BLaER1 treated with 17β-estradiol and CSF1 and Interleukin-3, amounts not matched to agents 10 nM and 100 nM (cell line): ENCODE results near the gene CHIA.

Experiments
- H3K27ac ChIP-seq, 11 experiments: shearing (Covaris generic); formaldehyde crosslinking; 2 replicates each; pipeline ENCODE4 v1.8.1; 2022
- H3K27me3 ChIP-seq, 11 experiments: shearing (Covaris generic); formaldehyde crosslinking; 2 replicates each; pipeline ENCODE4 v1.8.1; 2022
- H3K36me3 ChIP-seq, 11 experiments: shearing (Covaris generic); formaldehyde crosslinking; 2 replicates each; pipeline ENCODE4 v1.8.1; 2022
- H3K4me1 ChIP-seq, 10 experiments: shearing (Covaris generic); formaldehyde crosslinking; 2 replicates each; pipeline ENCODE4 v1.8.1; 2022
- H3K4me2 ChIP-seq, 11 experiments: shearing (Covaris generic); formaldehyde crosslinking; 2 replicates each; pipeline ENCODE4 v1.8.1; 2022
- H3K4me3 ChIP-seq, 10 experiments: shearing (Covaris generic); formaldehyde crosslinking; 2 replicates each; pipeline ENCODE4 v1.8.1; 2022
- H3K9ac ChIP-seq, 11 experiments: shearing (Covaris generic); formaldehyde crosslinking; 2 replicates each; pipeline ENCODE4 v1.8.1; 2022
- H3K9me3 ChIP-seq, 11 experiments: shearing (Covaris generic); formaldehyde crosslinking; replicated peaks in 1 of 11; 2 replicates each; pipeline ENCODE4 v1.8.1; 2022
- H4K20me1 ChIP-seq, 11 experiments: shearing (Covaris generic); formaldehyde crosslinking; 2 replicates each; pipeline ENCODE4 v1.8.1; 2022
- Cebpa-rat ChIP-seq, 11 experiments: shearing (Covaris generic); IDR thresholded peaks; 2 replicates each; pipeline ENCODE4 v1.8.1; 2022

CHIA gene

DNA sequence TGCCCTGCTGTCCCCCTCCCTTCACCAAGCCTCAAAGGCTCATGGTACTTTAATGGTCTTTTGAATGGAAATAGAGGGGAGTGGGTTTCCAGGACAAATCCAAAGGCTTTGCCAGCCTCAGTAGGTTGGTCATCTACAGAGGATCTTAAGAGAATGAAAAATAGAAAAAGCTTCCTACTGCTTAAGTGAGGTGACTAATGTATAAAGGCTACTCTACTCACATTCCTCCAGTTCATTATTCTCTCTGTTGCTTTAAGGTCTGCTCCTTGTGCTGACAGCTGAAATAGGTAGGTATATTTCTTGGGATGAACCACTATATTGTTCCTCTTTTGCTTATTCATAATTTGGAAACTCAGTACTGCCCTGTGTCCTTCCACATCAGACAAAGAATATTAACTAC is 10.4 kb upstream of the CHIA start:
- no peaks in the 10 kb centered on the region for H4K20me1 ChIP-seq
- TF ChIP-seq Cebpa-rat (IDR thresholded peaks at IDR 0.05) = no peak

DNA sequence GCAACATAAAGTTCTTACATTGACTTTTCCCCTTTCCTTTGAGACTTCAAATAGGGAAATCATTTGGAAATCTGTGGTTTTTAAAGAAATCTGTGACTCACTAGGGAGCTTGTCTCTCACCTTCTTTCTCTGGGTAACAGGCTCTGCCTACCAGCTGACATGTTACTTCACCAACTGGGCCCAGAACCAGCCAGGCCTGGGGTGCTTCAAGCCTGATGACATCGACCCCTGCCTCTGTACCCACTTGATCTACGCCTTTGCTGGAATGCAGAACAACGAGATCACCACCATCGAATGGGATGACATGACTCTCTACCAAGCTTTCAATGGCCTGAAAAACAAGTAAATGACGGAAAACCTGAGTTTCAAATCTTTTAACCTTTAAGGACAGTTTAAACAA is 9.2 kb upstream of the CHIA start:
- H3K27me3 ChIP-seq = no peaks in the 10 kb centered on the region
- no peaks in the 10 kb centered on the region for H4K20me1 ChIP-seq
- no peaks in the 10 kb centered on the region for H3K4me1 ChIP-seq
- no peaks in the 10 kb centered on the region for H3K36me3 ChIP-seq
- H3K9ac ChIP-seq = no peak overlapping the region
- H3K27ac ChIP-seq = no peak overlapping the region
- TF ChIP-seq Cebpa-rat (IDR thresholded peaks at IDR 0.05) = no peak
- H3K4me3 ChIP-seq = no peak overlapping the region
- peaks cover 6 to 14% (median 11%) of the 10 kb centered on the region in 11 experiments; a peak in 18 of 22 replicates for H3K9me3 ChIP-seq
- no peak overlapping the region for H3K4me2 ChIP-seq

More for the DNA sequence above, 10.4 kb upstream of the CHIA start:
- no peak overlapping the region for H3K4me2 ChIP-seq
- no peaks in the 10 kb centered on the region for H3K27me3 ChIP-seq
- no peak overlapping the region for H3K27ac ChIP-seq
- no peak overlapping the region for H3K4me3 ChIP-seq
- no peak overlapping the region for H3K9ac ChIP-seq
- no peaks in the 10 kb centered on the region for H3K36me3 ChIP-seq
- no peaks in the 10 kb centered on the region for H3K4me1 ChIP-seq
- H3K9me3 ChIP-seq = peaks cover 6 to 18% (median 14%) of the 10 kb centered on the region in 11 experiments; a peak in 18 of 22 replicates

DNA sequence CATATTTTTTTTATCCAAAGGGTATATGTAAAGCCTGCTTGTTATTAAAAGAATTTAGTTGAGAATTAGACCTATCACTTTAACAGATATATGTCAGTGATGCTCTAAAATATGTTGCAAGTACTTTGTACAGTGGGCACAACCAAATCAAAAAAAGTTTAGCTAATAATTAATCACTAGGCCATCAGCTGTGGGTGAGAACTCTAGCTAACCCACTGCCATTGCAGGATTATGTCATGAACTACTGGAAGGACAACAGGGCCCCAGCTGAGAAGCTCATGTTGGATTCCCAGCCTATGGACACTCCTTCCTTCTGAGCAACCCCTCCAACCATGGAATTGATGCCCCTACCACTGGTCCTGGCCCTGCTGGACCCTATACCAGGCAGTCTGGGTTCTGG is 6.8 kb upstream of the CHIA start:
- no peak overlapping the region for H3K27ac ChIP-seq
- TF ChIP-seq Cebpa-rat (IDR thresholded peaks at IDR 0.05) = no peak

DNA sequence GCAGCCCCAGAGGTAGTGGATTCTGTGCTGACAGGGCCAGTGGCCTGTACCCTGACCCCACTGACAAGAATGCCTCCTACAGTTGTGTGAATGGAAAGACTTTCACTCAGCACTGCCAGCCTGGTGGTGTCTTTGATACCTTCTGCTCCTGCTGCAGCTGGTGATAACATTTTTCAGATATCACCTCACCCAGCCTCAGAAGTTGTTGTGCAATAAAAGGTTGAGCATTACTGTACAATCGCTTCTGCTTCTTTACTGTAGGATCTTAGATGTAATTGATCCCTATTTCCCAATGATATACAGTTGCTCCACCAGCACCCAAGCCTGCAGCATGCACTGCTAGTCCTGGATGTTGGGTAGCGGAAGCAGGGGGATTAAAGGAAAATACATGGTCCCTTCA is 4.8 kb upstream of the CHIA start:
- Histone ChIP-seq H3K27ac (no peak overlapping the region), H3K9ac (no peak overlapping the region), H3K27me3 (no peaks in the 10 kb centered on the region), H3K9me3 (no peaks in the 10 kb centered on the region), H3K4me3 (no peak overlapping the region), H3K4me2 (no peak overlapping the region), H4K20me1 (no peaks in the 10 kb centered on the region), H3K4me1 (no peaks in the 10 kb centered on the region), H3K36me3 (no peaks in the 10 kb centered on the region)
- TF ChIP-seq Cebpa-rat (IDR thresholded peaks at IDR 0.05) = peak in 3 of 11 experiments; percentile 17 to 60 (median 28); a peak in 2 of 22 replicates

More for the DNA sequence above, 6.8 kb upstream of the CHIA start:
- H3K9me3 ChIP-seq = no peaks in the 10 kb centered on the region
- H4K20me1 ChIP-seq = no peaks in the 10 kb centered on the region
- no peaks in the 10 kb centered on the region for H3K27me3 ChIP-seq
- no peak overlapping the region for H3K4me2 ChIP-seq
- no peak overlapping the region for H3K9ac ChIP-seq
- H3K36me3 ChIP-seq = no peaks in the 10 kb centered on the region
- H3K4me1 ChIP-seq = no peaks in the 10 kb centered on the region
- H3K4me3 ChIP-seq = no peak overlapping the region

DNA sequence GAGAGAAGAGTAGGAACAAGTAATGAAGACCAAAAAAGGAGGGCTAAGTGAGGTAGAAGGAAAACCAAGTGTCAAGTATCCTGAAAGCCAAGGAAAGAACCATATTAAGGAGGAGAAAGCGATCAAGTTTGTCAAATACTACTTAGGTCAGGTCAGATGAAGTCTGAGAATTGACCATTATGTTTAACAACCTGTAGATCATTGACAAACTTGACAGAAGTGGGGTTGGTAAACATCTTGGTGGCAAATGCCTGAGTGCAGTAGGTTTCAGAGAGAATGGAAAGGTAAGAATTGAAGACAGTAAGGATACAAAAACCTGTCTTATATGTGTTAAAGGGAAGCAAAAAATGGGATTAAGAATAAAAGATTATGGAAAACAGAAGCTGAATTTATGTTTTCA is 3.7 kb upstream of the CHIA start:
- no peaks in the 10 kb centered on the region for H3K9me3 ChIP-seq
- TF ChIP-seq Cebpa-rat (IDR thresholded peaks at IDR 0.05) = no peak
- no peaks in the 10 kb centered on the region for H3K4me1 ChIP-seq
- H3K9ac ChIP-seq = no peak overlapping the region
- H3K4me2 ChIP-seq = no peak overlapping the region
- H3K27me3 ChIP-seq = no peaks in the 10 kb centered on the region
- H4K20me1 ChIP-seq = no peaks in the 10 kb centered on the region
- no peak overlapping the region for H3K4me3 ChIP-seq
- no peak overlapping the region for H3K27ac ChIP-seq
- no peaks in the 10 kb centered on the region for H3K36me3 ChIP-seq

DNA sequence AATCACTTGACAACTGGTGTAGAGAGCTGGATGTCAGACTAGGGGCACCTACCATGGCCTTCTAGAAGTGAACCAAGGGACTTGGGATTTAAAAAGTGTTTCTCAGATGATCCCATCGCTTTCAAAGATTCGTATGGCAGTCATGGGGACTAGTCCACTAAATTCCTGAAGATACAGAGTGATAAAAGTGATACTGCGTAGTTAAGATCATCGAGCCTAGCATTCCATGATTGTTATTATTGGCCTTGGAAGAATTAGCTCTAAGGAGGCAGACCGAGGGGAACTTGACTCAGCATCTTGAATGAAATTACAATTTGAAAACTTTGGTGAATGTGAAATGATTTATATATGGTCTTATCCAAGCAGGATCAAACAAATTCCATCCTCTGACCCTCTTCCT is 1.3 kb upstream of the CHIA start:
- Histone ChIP-seq H3K27me3 (no peaks in the 10 kb centered on the region), H3K27ac (no peak overlapping the region), H3K36me3 (no peaks in the 10 kb centered on the region), H3K4me3 (no peak overlapping the region), H4K20me1 (no peaks in the 10 kb centered on the region), H3K9ac (no peak overlapping the region), H3K4me2 (no peak overlapping the region), H3K9me3 (no peaks in the 10 kb centered on the region), H3K4me1 (no peaks in the 10 kb centered on the region)
- no peak for TF ChIP-seq Cebpa-rat (IDR thresholded peaks at IDR 0.05)

DNA sequence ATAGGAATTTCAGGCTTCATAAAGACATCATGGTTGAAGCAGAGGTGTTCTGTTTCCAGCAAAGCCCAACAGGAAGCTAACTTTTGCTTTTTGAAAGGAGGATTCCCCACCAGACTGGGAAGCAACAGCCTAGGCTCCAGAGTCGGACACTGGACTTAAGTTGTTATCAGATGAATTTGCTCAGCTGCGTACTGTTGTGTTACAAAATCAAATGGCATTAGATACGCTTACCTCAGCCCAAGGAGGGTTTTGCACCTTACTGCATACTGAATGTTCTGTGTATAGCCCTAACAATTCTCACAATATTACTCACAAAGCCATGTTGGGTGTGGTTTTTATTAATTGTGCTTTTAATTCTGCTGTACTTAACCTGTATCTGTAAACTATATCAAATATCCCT is 547 bp upstream of the CHIA start:
- Histone ChIP-seq H3K4me2 (no peak overlapping the region), H3K27me3 (no peaks in the 10 kb centered on the region), H3K9me3 (no peaks in the 10 kb centered on the region; a peak in 1 of 22 replicates), H3K36me3 (no peaks in the 10 kb centered on the region), H4K20me1 (no peaks in the 10 kb centered on the region), H3K9ac (no peak overlapping the region), H3K27ac (no peak overlapping the region), H3K4me1 (no peaks in the 10 kb centered on the region), H3K4me3 (no peak overlapping the region)
- no peak for TF ChIP-seq Cebpa-rat (IDR thresholded peaks at IDR 0.05)

DNA sequence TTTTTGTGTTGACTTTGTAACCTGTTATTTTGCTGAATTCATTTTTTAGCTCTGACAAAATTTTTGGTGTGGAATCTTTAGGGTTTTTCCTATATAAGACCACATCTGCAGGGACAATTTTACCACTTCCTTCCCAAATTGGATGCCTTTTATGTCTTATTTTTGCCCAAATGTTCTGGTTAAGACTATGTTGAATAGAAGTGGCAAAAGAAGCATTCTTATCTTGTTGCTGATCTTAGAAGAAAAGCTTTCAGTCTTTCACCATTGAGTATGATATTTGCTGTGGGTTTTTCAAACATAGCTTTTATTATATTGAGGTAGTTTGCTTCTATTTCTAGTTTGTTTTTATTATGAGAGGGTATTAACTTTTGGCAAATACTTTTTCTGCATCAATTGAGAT is 3.7 kb downstream of the CHIA start:
- Histone ChIP-seq H3K36me3 (no peaks in the 10 kb centered on the region), H3K4me1 (no peaks in the 10 kb centered on the region), H4K20me1 (no peaks in the 10 kb centered on the region), H3K4me2 (no peak overlapping the region), H3K9me3 (peaks cover 0 to 23% (median 9%) of the 10 kb centered on the region in 11 experiments; a peak in 8 of 22 replicates), H3K4me3 (no peak overlapping the region), H3K27ac (no peak overlapping the region), H3K27me3 (no peaks in the 10 kb centered on the region), H3K9ac (no peak overlapping the region)
- TF ChIP-seq Cebpa-rat (IDR thresholded peaks at IDR 0.05) = no peak

DNA sequence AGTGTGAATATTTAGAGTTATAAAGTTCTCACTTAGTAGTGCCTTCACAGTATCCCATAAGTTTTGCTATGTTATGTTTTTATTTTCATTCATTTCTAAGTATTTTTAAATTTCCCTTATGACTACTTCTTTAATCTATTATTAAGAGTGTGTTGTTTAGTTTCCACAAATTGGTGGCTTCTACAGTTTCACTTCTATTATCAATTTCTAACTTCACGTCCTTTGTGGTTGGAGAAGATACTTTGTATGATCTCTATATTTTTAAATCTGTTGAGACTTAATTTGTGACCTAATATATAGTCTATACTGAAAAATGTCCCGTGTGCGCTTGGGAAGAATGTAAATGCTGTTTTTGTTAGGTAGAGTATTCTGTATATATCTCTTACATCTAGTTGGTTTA is 11.7 kb downstream of the CHIA start:
- H3K4me3 ChIP-seq = no peak overlapping the region
- no peak for TF ChIP-seq Cebpa-rat (IDR thresholded peaks at IDR 0.05)
- H3K4me2 ChIP-seq = no peak overlapping the region
- no peak overlapping the region for H3K27ac ChIP-seq
- H3K36me3 ChIP-seq = no peaks in the 10 kb centered on the region
- H3K4me1 ChIP-seq = no peaks in the 10 kb centered on the region
- H3K9ac ChIP-seq = no peak overlapping the region
- H3K27me3 ChIP-seq = no peaks in the 10 kb centered on the region
- H4K20me1 ChIP-seq = no peaks in the 10 kb centered on the region
- peaks cover 10 to 30% (median 18%) of the 10 kb centered on the region in 11 experiments; a peak in 21 of 22 replicates for H3K9me3 ChIP-seq

DNA sequence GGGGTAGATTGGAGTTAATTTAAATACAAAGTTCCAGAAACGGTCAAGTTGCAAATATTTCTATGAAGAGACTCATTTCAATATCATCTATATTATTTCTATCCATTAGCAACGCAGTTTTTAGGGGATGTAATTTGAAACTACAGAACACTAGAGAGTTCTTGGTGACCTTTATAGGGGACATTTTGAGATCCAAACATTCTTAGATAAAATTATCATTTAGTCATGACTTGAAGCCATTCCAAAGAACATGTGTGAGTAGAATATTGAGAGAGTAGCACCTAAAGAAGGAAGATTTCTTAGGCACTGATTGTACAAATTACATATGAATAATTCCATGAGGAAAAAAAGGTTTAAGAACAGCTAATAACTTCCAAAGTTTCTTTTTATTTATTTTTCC is 19.0 kb downstream of the CHIA start:
- no peak for TF ChIP-seq Cebpa-rat (IDR thresholded peaks at IDR 0.05)
- Histone ChIP-seq H3K4me2 (no peak overlapping the region), H4K20me1 (no peaks in the 10 kb centered on the region), H3K9ac (no peak overlapping the region), H3K4me3 (no peak overlapping the region), H3K27ac (no peak overlapping the region), H3K4me1 (no peaks in the 10 kb centered on the region), H3K36me3 (no peaks in the 10 kb centered on the region), H3K27me3 (no peaks in the 10 kb centered on the region), H3K9me3 (peaks cover 0 to 8% (median 7%) of the 10 kb centered on the region in 11 experiments; a peak in 18 of 22 replicates)
